HCT116 (cell line): Measurements from ENCODE around the gene PHYH. TPM values are rescaled to one million over a fixed set of nuclear protein-coding genes. Genes with fewer than 3 reads are reported as not detected.

Experiments
- ATAC-seq: fragments of 200-7000 bp; cut with Tn5 transposase; 2 replicates; pipeline ENCODE4 v1.9.1; 2020; ENCODE audit warnings: mild to moderate bottlenecking, moderate library complexity
- BruUV-seq: library from RNA; stranded (reverse); fragments of 400-500 nt; replicated peaks from 2 replicates; lab custom pipeline; 2021; lab: Mats Ljungman, UMichigan
- CTCF ChIA-PET: fragments of 300-600 bp; sonication (Branson Sonifier 250); formaldehyde crosslinking; loops from one replicate; lab custom pipeline; 2021; ENCODE audit warnings: antibody characterized with exemption; lab: Charles Lee
- POLR2A ChIA-PET: fragments of 300-600, 350-600 bp; sonication (Branson Sonifier 250); formaldehyde crosslinking; loops from one replicate; lab custom pipeline; 2021; ENCODE audit warnings: antibody characterized with exemption; lab: Charles Lee
- RAD21 ChIA-PET, 2 experiments: fragments of 300-600 bp; sonication (Branson Sonifier 250); formaldehyde crosslinking; loops; one replicate each; lab custom pipeline; 2023; ENCODE audit warnings: low total read pairs in 2 of 2; ENCODE audit not compliant: uncharacterized antibody in 2 of 2, unreplicated experiment in 2 of 2, low non-redundant PET in 1 of 2; lab: Charles Lee
- DNase-seq: peaks from one replicate; pipeline ENCODE4 v3.0.0-alpha.2; 2010; ENCODE audit warnings: low read depth, low spot score
- H2AFZ ChIP-seq: fragments of 200-600 bp; shearing (Covaris generic), sonication (generic); 2 replicates; pipeline ENCODE4 v1.6.1; 2017; ENCODE audit warnings: low read depth, mixed run types, mixed read lengths, antibody characterized with exemption, low read length; ENCODE audit not compliant: poor library complexity, severe bottlenecking
- H3K27ac ChIP-seq: 2 replicates; pipeline ENCODE4 v1.5.1; 2012; ENCODE audit warnings: low read depth, low read length
- H3K27me3 ChIP-seq: fragments of 200-600 bp; sonication (generic); 2 replicates; pipeline ENCODE4 v1.6.1; 2016; ENCODE audit warnings: mixed run types, low read length, mixed read lengths; ENCODE audit not compliant: insufficient read depth
- H3K36me3 ChIP-seq, 2 experiments: fragments of 200-500 bp in 1 of 2; fragments of 200-600 bp in 1 of 2; sonication (Bioruptor generic) in 1 of 2; sonication (generic) in 1 of 2; 2 replicates each; pipeline versions ENCODE4 v1.5.1 to v1.6.1; 2014 to 2016; ENCODE audit warnings: low read length in 2 of 2, inconsistent platforms in 1 of 2, mixed read lengths in 1 of 2, mixed run types in 1 of 2; ENCODE audit not compliant: insufficient read depth in 2 of 2, control insufficient read depth in 1 of 2
- H3K4me1 ChIP-seq, 2 experiments: fragments of 200-600 bp in 1 of 2; sonication (generic) in 1 of 2; 2 replicates each; pipeline versions ENCODE4 v1.5.1 to v1.6.1; 2012 to 2017; ENCODE audit warnings: low read length in 2 of 2, inconsistent platforms in 1 of 2, mild to moderate bottlenecking in 1 of 2, mixed read lengths in 1 of 2, mixed run types in 1 of 2, moderate library complexity in 1 of 2; ENCODE audit not compliant: insufficient read depth in 2 of 2, control insufficient read depth in 1 of 2
- H3K4me2 ChIP-seq: fragments of 200-600 bp; sonication (generic); 2 replicates; pipeline ENCODE4 v1.6.1; 2017; ENCODE audit warnings: mixed run types, low read length, mixed read lengths
- H3K4me3 ChIP-seq, 2 experiments: fragments of 200-600 bp in 1 of 2; sonication (generic) in 1 of 2; replicated peaks in 1 of 2; 2 replicates each; pipeline ENCODE4 v1.5.1; 2011 to 2016; ENCODE audit warnings: low read length in 2 of 2, control low read depth in 1 of 2, low read depth in 1 of 2, mild to moderate bottlenecking in 1 of 2, mixed read lengths in 1 of 2, mixed run types in 1 of 2
- H3K79me2 ChIP-seq: fragments of 200-600 bp; sonication (generic); 2 replicates; pipeline ENCODE4 v1.6.1; 2017; ENCODE audit warnings: mild to moderate bottlenecking, mixed run types, low read length, moderate library complexity, mixed read lengths; ENCODE audit not compliant: insufficient read depth
- H3K9ac ChIP-seq: fragments of 200-600 bp; sonication (generic); 2 replicates; pipeline ENCODE4 v1.6.1; 2016; ENCODE audit warnings: low read length, mixed read lengths
- H3K9me2 ChIP-seq: fragments of 200-600 bp; sonication (generic), shearing (Covaris generic); 2 replicates; pipeline ENCODE4 v1.6.1; 2017; ENCODE audit warnings: mixed run types, mild to moderate bottlenecking, moderate library complexity; ENCODE audit not compliant: insufficient read depth
- H3K9me3 ChIP-seq, 2 experiments: fragments of 200-500 bp in 1 of 2; fragments of 200-600 bp in 1 of 2; sonication (Bioruptor generic) in 1 of 2; sonication (generic) in 1 of 2; 2 replicates each; pipeline ENCODE4 v1.6.1; 2014 to 2017; ENCODE audit warnings: low read length in 2 of 2, mixed read lengths in 2 of 2, inconsistent platforms in 1 of 2, low read depth in 1 of 2, mild to moderate bottlenecking in 1 of 2, mixed run types in 1 of 2, moderate library complexity in 1 of 2; ENCODE audit not compliant: control insufficient read depth in 1 of 2, insufficient read depth in 1 of 2
- H4K20me1 ChIP-seq: fragments of 200-600 bp; sonication (generic), shearing (Covaris generic); 2 replicates; pipeline ENCODE4 v1.6.1; 2017; ENCODE audit warnings: mixed run types, mild to moderate bottlenecking, moderate library complexity; ENCODE audit not compliant: insufficient read depth
- CBX3 ChIP-seq: IDR thresholded peaks from 2 replicates; pipeline ENCODE4 v1.6.1; 2012; ENCODE audit warnings: low read depth
- CEBPB ChIP-seq: IDR thresholded peaks from 2 replicates; pipeline ENCODE4 v1.6.1; 2012; ENCODE audit warnings: low read depth
- EZH2 ChIP-seq: fragments of 200-600 bp; sonication (generic); IDR thresholded peaks from 2 replicates; pipeline ENCODE4 v1.6.1; 2017; ENCODE audit warnings: antibody characterized with exemption, mixed run types
- EZH2phosphoT487 ChIP-seq: fragments of 200-600 bp; IDR thresholded peaks from 2 replicates; pipeline ENCODE4 v1.6.1; 2018; ENCODE audit warnings: antibody characterized with exemption, borderline replicate concordance
- JUND ChIP-seq: IDR thresholded peaks from 2 replicates; pipeline ENCODE4 v1.6.1; 2012
- POLR2A ChIP-seq: IDR thresholded peaks from 2 replicates; pipeline ENCODE4 v1.7.0; 2011; ENCODE audit warnings: borderline replicate concordance; ENCODE audit not compliant: insufficient read depth, insufficient read length; ENCODE audit errors: extremely low read depth
- POLR2AphosphoS5 ChIP-seq: IDR thresholded peaks from 2 replicates; pipeline ENCODE4 v1.6.1; 2011; ENCODE audit warnings: mild to moderate bottlenecking, low read depth, low read length, moderate library complexity
- RAD21 ChIP-seq: IDR thresholded peaks from 2 replicates; pipeline ENCODE4 v1.6.1; 2012; ENCODE audit warnings: low read depth, mild to moderate bottlenecking
- SP1 ChIP-seq: IDR thresholded peaks from 2 replicates; pipeline ENCODE4 v1.6.1; 2012; ENCODE audit warnings: low read depth
- SRF ChIP-seq: IDR thresholded peaks from 2 replicates; pipeline ENCODE4 v1.6.1; 2012; ENCODE audit warnings: low read depth
- TCF7L2 ChIP-seq: IDR thresholded peaks from 2 replicates; pipeline ENCODE4 v1.7.0; 2011; ENCODE audit warnings: borderline replicate concordance, inconsistent platforms; ENCODE audit not compliant: insufficient read depth, insufficient read length; ENCODE audit errors: extremely low read depth
- ZFX ChIP-seq: fragments of 450-650 bp; IDR thresholded peaks from 2 replicates; pipeline ENCODE4 v1.6.1; 2017
- intact Hi-C: fragments of 100-400 bp; cut with micrococcal nuclease; formaldehyde crosslinking; loops from 2 replicates; pipeline ENCODE4 v1.10.0; 2022
- total RNA-seq: library from RNA; stranded (reverse); gene quantifications from one replicate; pipeline ENCODE4 v1.2.1, GENCODE V29; 2021; ENCODE audit not compliant: unreplicated experiment

The PHYH gene
- total RNA-seq, 1 experiment from 2014 or later = 15.3 TPM

- H3K9me3 ChIP-seq = no peaks in the 10 kb centered on the region
- H3K27ac ChIP-seq = no peak overlapping the region
- H3K27me3 ChIP-seq = no peaks in the 10 kb centered on the region
- H4K20me1 ChIP-seq = no peaks in the 10 kb centered on the region
- no peaks in the 10 kb centered on the region for H3K36me3 ChIP-seq
- no peak for TF ChIP-seq RAD21
- TF ChIP-seq POLR2A = no peak
- TF ChIP-seq CEBPB = no peak
- no peak for TF ChIP-seq SRF
- no peak for TF ChIP-seq JUND
- no peak for TF ChIP-seq TCF7L2
- no peak for TF ChIP-seq EZH2
- TF ChIP-seq SP1 = no peak
- no peak for TF ChIP-seq ZFX
- no peak for TF ChIP-seq POLR2AphosphoS5
- no peak for TF ChIP-seq EZH2phosphoT487
- TF ChIP-seq CBX3 = no peak
- ATAC-seq = no peak
- BruUV-seq = no TSS peak
- no peak overlapping the region for H3K9ac ChIP-seq
- no peaks in the 10 kb centered on the region for H3K79me2 ChIP-seq
- H2AFZ ChIP-seq = no peak overlapping the region
- ChIA-PET RAD21 (no interaction called here), POLR2A (no interaction called here), CTCF (no interaction called here)
- H3K4me1 ChIP-seq = peaks cover 11 to 16% of the 10 kb centered on the region in 2 experiments
- H3K4me2 ChIP-seq = no peak overlapping the region
- no peak overlapping the region for H3K4me3 ChIP-seq
- H3K9me2 ChIP-seq = no peaks in the 10 kb centered on the region
- DNase-seq = no peak
- intact Hi-C loops = no loop called here
These were observed 6.2 kb upstream of the PHYH start for GRCh38 chr10:13306103-13306502.

- intact Hi-C loops = loop anchor here (1.0 to 5.0 kb wide), 5 partner anchors 46 to 204 kb away; partner anchors contain the start of genes MCM10 and SEPHS1
- no peaks in the 10 kb centered on the region for H3K9me3 ChIP-seq
- ATAC-seq = no peak
- peak overlapping the region; percentile 93 for H3K4me2 ChIP-seq
- POLR2A ChIA-PET = interaction anchor here (0.7 to 1.5 kb wide), 4 partner anchors 11 to 203 kb away, joined by 3 to 4 read pairs (median 4); no protein-coding TSS in a partner anchor
- peak overlapping the region; percentile 32 to 66 for H3K4me3 ChIP-seq
- H4K20me1 ChIP-seq = no peaks in the 10 kb centered on the region
- H3K9me2 ChIP-seq = no peaks in the 10 kb centered on the region
- no TSS peak for BruUV-seq
- H3K27me3 ChIP-seq = no peaks in the 10 kb centered on the region
- DNase-seq = no peak
- H2AFZ ChIP-seq = peak overlapping the region; percentile 85
- TF ChIP-seq CBX3 (no peak), SRF (no peak)
- CTCF ChIA-PET = interaction anchor here (0.9 to 3.3 kb wide), 13 partner anchors 8 to 234 kb away, joined by 3 to 15 read pairs (median 5); partner anchors contain the start of genes MCM10 and OPTN
- peak overlapping the region; percentile 69 for H3K27ac ChIP-seq
- RAD21 ChIA-PET = no interaction called here
- H3K36me3 ChIP-seq = no peaks in the 10 kb centered on the region
- H3K4me1 ChIP-seq = peaks cover 15 to 34% of the 10 kb centered on the region in 2 experiments
- 0 out of 2 replicates have a peak overlapping the region, but pooled peaks have one; percentile 73 for H3K9ac ChIP-seq
- no peaks in the 10 kb centered on the region for H3K79me2 ChIP-seq
These were observed 3.1 kb upstream of the PHYH start for GRCh38 chr10:13302821-13303555.
